Measurements from ENCODE around the gene S100Z.
"Not testable (repeated sequence)": the region's sequence is repeated elsewhere in the genome, so short reads cannot be mapped to it uniquely, and the experiment has no call there.

S100Z gene

DNA sequence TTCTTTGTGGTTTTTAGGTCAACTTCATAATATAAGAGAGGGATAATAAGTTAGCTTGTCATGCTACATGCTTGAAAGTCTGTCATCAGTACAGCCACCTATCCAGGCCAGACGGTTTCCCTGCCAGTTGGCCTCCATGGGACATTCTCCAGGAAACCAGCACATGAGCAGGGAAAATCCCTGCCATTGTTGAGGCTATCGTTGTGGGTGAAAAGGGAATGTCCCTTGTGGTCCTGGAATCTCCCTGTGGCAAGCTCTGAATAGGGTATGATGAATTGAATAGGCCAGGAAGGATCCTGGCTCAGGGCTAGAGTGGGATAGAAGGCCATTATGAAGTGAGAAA, 18.7 kb upstream of the S100Z start:
- no peak for DNase-seq

DNA sequence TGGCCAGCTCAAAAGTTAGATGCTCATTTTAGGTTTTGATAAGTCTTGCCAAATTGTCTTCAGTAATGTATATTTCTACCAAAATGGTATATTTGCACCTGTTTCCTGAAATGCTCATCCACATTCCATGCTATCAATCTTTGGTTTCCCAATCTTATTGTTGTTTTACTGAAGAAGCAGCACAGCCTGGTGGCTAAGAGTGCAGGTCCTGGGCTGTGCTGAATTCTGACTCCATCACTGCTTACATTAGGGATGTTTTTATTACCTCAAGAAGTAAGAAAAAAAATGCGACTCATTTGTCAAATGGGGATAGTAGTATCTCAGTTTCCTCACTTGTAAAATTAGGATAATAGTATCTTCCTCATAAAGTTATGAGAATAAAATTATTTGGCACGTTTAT, 13.6 kb upstream of the S100Z start:
- no peak for DNase-seq

DNA sequence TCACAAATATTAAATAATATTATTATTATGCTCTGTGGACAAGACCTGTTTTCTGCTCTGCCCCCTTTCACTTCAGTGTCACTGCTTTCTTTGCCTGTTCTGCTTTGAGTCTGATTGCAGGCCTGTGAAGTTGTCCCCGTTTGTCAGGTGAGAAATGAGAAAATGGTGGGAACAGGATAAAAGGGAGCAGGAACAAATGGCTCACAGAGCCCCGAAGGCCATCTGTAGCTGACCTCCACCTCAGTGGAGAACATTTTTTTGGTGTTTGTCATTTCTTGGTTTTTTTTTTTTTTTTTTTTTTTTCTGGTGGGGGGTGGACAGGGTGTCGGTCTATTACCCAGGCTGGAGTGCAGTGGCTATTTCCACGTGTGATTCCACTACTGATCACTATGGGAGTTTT, 13.2 kb upstream of the S100Z start:
- DNase-seq = no peak

DNA sequence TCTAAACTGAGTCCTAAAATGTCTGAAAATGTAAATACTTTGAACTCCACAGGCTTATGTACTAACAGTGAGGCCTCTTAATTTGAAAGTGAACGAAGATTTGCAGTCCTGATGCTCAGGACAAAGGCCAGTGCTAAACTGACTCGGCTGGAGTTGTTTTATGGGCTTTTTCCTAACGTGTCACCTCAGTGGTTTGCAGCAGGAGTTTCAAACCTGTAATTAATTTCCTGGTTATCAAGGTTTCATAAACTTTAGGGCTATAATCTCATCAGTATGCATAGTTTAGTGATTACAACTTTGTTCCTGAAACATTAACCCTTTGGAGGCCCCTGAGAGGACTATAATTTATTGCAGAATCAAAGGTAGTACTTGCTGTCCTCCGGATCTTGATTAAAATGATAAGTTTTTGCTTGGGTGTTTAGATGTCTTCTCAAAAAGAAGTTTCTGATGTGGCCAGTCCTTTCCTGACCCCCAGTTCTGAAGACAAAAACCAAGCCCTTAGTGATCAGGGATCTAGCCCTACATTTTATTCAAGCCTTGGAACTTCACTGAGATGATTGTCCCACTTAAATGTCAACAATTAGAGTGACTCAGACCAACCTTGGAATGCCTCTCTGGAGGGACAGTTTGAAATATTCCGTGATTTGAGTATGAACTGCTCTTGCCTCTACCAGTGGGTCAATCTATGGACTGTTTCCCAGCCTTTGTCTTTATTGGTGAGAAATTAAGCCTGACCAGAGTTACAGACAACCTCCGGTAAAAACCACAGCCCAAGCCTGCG, 11.1 kb upstream of the S100Z start:
- no peak for DNase-seq

DNA sequence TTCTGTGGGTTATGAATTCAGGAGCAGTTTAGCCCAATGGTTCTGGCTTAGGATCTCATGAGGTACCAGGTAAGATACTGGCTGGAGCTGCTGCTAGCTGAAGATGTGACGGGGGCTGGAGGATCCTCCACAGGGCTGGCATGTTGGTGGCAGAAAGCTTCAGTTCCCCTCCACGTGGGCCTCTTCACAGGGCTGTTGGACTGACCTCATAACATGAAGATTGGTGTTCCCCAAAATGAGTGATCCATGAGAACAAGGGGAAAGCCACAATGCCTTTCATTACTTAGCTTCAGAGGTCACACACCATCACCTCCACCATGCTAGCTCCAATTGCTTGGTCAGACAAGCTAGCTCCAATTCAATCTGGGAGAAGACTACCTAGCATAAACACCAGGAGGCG, 8.5 kb upstream of the S100Z start:
- DNase-seq = no peak

DNA sequence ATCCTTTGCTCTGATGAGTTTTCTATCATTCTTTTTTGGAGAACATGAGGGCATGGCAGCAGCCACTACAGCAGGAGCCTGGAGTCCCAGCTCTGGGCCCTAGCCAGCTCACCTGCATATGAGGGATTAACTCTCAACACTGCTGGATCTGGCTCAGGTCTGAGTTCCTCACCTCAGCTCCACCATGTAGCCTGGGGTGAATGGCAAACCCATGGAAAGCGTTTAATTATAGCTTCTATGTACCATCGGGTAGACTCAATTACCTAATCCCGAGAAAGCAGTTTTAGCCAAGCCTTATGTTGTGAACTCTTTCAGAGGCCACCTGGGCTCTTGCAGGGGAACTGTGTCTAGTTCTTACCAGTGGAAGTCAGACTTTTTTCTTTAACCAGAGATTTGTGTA, 3.9 kb upstream of the S100Z start:
- no peak for DNase-seq

DNA sequence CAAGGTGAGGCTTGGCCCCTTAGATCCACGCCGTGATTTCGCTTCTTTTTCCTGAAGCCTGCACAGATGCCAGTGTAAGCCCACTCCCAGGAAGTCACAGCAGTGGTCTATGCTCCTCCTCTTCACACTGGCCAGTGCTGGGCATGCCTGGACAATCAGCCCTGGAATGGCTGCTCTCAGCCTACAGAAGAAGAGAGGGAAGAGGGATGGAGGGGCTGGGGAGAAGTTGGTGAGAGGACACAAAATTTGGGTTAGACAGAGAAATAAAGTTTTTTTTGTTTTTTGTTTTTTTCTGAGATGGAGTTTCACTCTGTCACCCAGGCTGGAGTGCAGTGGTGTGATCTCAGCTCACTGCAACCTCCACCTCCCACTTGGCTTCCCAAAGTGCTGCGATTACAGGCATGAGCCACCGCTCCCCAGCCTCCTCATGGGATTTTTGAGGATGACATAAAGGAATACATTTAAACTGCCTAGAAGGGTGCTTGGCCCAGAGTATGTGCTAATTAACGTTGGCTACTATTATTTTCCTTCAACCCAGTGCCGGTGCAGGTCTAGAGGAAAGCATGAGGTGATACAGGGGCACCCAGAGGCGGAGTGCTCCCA, 830 bp downstream of the S100Z start:
- DNase-seq = no peak

DNA sequence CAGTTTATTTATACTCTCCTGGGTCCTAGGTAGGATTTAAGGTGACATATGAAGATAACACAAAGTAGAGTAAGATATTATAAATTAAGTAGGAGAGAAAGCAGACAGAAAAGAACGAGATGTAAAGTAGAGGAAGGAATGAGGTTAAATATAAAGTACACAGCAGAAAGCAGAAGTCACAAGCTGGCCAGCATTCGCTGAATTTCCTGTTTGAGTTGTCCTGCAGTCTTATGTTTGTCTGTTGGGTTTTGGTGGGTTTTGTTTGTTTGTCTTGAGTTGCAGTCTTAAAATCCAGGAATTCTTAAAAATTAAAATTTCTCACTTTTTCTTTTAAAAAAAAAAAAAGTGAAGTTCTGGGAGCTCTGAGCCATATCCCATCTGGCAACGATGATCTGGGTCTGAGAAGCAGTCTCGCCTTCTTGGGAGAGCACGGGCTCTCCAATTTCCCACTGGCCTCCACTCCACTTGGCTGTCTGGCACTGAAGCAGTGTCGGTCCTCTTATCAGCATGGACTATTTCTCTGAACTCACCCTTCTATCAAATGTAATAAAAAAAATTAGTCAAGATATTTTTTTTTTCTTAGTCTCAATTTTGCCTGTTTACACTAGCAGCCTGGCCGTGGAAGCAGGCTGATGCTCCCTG, 2.0 kb downstream of the S100Z start:
- DNase-seq = no peak

DNA sequence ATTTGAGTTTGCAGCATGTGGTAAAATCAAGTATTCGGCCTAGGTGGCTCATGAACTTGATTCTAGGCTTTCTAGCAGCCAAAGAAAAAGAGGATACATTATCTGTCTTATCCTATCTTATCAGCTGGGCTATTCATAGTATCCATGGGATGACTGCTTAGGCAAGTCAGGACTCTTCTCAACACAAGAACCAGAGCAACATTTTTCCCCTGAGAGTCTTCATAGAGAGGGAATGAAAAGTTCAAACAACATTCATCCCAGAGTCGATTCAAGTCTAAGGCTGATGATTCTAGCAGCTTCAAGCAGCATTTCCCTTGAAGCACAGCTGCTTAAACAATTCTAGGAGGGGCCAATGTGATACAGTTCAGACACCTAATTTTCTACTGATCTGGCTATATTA, 3.0 kb downstream of the S100Z start:
- no peak for DNase-seq

DNA sequence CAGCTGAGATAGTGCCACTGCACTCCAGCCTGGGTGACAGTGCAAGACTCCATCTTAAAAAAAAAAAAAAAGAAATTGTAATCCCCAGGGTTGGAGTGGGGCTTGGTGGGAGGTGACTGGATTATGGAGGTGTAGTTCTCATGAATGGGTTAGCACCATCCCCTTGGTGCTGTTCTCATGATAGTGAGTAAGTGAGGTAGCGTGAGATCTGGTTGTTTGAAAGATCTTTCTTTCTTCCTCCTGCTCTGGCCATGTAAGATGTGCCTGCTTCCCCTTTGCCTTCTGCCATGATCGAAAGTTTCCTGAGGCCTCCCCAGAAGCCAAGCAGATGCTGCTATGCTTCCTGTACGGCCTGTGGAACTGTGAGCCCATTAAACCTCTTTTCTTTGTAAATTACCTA, 3.9 kb downstream of the S100Z start:
- DNase-seq = not testable (repeated sequence)

DNA sequence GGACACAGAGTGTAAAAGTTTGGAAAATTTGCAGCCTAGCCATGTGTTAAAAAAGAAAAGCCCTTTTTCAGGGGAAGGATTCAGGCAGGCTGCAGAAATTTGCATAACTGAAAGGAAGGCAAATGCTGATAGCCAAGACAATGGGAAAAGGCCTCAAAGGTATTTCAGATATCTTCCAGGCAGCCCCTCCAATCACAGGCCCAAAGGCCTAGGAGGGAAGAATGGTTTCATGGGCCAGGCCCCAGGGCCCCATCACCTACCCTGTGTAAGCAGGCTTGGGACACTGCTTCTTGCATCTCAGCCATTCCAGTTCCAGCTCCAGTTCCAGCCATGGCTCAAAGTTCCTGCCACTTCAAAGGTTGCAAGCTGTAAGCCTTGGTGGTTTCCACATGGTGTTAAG, 4.8 kb downstream of the S100Z start:
- DNase-seq = no peak

DNA sequence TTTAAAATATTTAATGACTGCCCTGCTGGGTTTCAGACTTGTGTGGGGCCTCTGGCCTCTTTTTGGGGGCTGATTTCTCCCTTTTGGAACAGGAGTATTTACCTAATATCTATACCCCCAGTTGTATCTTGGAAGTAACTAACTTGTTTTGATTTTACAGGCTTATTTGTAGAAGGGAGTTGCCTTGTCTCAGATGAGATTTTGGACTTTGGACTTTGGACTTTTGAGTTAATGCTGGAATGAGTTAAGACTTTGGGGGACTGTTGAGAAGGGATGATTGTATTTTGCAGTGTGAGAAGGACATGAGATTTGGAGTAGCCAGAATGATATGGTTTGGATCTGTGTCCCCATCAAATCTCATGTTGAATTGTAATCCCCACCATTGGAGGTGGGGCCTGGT, 5.7 kb downstream of the S100Z start:
- DNase-seq = not testable (repeated sequence)

DNA sequence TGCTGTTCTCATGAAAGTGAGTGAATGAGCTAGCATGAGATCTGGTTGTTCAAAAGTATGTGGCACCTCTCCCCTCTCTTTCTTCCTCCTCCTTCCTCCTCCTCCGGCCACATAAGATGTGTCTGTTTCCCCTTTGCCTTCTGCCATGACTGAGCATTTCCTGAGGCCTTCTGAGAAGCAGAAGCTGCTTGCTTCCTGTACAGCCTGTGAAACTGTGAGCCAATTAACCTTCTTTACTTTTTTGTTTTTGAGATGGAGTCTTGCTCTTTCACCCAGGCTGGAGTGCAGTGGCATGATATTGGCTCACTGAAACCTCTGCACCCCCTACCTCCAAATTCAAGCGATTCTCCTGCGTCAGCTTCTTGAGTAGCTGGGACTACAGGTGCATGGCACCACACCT, 6.1 kb downstream of the S100Z start:
- DNase-seq = peak; percentile 27

DNA sequence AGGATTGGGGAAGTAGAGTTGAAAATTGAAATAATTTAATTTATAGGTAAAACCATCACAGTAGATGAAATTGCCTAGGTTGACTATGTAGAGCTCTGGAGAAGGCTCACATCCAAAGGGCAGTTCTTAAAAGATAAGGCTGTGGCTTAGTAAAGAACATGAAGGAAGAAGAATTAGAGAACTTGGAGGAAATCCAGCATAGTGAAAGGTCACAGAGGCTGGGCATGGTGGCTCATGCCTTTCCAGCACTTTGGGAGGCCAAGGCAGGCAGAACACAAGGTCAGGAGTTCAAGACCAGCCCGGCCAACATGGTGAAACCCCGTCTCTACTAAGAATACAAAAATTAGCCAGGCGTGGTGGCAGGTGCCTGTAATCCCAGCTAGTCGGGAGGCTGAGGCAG, 7.0 kb downstream of the S100Z start:
- DNase-seq = not testable (repeated sequence)

DNA sequence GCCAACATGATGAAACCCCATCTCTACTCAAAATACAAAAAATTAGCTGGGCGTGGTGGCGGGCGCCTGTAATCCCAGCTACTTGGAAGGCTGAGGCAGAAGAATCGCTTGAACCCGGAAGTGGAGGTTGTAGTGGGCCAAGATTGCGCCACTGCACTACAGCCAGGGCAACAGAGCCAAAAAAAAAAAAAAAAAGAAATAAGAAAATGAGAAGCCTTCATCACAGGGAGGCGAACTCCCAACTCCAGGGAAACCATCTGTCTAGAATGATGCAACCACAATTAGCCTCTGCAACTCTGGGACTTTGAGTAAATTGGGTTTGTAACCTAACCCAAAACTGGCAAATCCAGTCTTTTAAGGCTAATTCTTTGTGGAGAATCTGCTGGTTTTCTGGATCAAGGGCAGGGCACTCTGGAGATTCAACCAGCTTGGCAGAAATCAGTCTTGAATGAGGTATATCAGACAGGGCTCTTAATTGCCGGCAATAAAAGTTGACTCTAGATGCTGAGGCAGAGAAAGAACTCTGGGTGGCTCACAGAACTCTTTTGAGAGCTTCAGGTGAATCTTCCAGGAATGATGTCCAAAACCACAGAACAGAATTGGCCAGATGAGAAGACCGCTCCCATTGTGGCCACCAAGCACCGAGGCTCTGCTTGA, 9.9 kb downstream of the S100Z start:
- DNase-seq = no peak

DNA sequence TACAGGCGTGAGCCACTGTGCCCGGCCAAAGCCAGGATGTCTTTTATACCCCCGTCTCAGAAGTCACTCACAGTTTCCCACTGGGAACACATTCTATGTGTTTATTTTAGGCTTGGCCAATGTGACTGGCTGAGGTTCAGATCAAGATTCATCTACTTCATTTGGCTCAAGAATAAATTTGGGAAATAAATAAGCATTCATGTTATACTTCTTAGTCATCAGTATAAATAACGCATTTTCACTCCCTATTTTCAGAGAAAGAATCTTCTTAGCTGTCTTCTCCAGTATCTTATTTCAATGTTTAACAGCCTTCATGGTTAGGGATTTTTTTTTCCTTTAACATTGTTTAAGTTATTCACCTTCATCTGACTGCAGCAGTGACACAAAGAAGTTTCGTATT, 11.8 kb downstream of the S100Z start:
- DNase-seq = no peak

DNA sequence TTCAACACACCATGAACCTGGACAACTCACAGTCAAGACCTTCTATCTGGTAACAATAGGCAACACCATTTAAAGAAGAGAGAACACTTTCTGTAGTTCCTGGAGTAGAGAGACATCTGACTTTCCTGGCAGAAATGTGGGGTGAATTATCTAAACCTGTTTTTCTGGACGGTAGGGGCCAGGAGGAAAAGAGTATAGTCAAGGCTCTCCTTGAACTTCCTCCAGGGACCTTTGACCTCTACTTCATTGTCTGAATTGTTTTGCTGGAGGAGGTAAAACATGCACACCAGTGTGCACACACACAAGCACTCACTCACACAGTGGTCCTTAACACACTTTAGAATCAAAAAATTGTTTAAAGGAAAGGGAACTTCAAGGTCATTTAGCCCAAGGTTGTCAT, 13.2 kb downstream of the S100Z start:
- DNase-seq = no peak

DNA sequence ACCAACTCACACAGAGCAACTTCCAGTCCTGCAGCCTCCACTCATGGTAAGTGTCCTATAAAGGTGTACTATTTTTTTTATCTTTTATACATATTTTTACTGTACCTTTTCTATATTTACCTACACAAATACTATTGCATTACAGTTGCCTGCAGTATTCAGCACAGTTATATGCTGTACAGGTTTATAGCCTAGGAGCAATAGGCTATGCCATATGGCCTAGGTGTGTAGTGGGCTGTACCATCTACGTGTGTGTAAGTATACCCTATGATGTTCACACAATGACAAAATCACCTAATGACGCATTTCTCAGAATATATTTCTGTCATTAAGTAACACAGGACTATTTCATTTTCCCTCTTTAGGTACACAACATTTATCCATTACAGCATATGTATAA, 16.7 kb downstream of the S100Z start:
- DNase-seq = no peak

DNA sequence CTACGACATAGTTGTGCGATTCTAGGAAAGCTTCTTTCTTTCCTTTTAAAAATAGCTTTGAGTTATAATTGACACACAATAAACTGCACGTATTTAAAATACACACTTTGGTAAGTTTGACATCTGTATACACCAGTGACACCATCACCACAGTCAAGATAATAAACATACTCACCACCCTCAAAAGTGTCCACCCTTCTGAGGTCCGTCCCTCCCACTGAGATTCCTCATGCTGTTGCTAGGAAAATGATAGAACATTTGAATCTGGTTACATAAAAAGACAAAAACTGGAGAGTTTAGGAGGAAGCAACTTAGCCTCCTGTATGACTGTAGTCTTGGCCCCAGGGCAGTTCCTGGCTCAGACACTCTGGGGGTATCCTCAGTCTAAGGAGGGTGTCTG, 17.2 kb downstream of the S100Z start:
- no peak for DNase-seq

DNA sequence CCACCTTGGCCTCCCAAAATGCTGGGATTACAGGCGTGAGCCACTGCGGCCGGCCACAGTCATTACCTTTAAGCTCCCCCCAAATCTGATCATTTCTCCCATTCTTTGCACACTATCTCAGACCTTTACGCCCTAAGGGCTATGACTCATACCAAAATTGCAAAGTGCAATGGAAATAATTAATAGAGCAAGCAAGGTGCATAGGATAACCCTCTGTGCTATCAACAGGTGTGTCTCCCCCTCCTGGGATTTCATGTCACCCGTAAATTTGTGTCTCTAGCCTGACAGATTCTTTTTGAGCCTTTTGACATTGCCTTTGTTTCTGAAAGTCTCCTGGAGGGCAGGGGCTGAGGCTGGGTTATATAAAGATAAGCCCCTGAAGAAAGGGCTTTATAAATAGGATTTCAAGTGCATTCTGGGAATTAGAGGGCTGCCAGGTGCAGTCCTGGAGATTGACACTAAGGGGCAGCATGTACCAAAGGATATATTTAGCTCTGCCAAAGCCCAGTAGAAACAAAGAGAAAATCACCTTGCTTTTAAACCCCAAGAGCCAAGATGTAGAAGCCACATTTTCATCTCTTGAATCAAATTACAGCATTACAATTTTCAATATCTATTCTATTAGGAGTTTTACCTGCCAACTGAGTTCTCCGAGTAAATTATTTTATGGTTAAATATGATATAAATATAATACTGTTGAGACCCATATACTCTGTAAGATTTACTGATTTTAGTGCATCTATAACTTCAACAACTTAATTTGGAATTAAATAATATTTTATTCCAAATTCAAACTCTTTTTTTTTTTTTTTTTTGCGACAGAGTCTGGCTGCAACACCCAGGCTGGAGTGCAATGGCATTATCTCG, 18.2 kb downstream of the S100Z start:
- peak; percentile 45 for DNase-seq

DNA sequence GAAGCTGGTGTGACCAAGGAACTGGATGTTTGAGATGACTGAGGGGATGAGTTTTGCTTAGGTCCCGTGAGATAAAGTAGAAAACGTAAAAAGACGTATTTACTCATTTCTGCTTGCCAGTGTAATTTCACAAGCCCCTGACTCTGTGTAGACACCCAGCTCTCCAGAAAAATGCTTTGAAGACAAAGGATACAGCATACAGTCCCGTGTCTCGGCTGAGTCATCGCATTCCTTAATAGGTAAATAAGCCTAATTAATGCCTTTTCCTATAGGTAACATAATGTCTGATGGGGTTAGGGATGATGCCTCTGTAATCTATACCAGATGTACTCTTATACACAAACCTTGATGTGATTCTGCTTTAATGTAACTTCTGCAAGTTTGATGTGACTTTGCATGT, 20.2 kb downstream of the S100Z start:
- DNase-seq = no peak

DNA sequence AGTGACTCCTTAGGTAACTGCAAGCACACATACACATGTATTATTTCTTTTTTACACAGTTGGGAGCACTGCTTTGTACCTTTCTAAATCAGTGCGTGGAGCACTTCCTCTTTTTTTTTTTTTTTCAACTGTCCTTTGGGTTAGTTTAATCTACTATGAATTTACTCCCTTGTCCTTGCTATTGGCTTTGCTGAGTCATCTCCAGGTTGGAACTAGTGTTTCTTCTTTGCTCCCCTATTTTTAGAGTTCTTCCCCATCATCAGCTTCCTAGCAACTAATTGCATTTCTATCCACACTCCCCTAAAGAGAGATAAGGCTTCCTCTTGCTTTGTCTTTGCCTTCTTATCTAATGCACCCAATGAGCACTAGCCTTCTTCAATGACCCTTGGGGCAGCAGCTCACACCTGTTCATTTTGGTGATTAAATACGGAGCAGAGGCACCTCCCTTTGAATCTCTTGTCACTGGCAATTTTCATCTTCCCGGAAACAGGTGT, 24.3 kb downstream of the S100Z start:
- no peak for DNase-seq

DNA sequence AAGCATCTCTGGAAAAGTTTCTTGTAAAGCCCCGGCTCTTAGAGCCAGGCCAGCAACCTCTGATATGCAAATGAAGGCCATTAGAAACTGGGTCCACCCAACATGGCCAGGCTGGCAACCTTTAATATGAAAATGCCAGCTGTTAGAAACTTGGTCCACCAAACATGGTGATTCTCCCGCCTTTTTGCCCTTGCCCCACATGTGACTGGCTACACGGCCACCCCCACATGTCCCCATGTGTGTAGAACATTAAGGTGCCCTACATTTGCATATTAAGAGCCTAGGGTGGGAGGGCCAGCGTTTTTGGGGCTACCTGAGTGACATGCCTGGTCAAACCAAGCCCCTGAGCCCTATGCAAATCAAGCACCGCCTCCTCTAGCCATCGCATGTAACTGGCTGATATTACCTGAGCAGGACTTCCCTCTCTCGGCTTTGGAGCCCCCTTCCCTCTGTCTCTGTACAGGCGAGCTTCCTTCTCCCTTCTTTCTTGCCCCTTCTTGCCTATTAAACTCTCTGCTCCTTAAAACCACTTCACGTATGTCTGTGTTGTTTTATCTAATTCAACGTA, 39.0 kb downstream of the S100Z start:
- no peak for DNase-seq
